Measurements from ENCODE around the gene PRSS56.

The PRSS56 gene

GRCh38 chr2:232539298-232540231, 19.4 kb downstream of the PRSS56 start, which contains the start of gene CHRNG:
TSS of gene CHRNG (plus strand) at chr2:232539692. CDS start at chr2:232539748, 56 bp downstream.
- Histone ChIP-seq H3K4me1 (ENCODE audit: insufficient read depth, low read length) (no peaks in the 10 kb centered on the region), H3K4me3 (ENCODE audit: low read length) (no peak within 1 kb of the TSS)

GRCh38 chr2:232540441-232541041, 20.4 kb downstream of the PRSS56 start:
- Histone ChIP-seq H3K9me3 (ENCODE audit: low read length) (peaks cover 3% of the 10 kb centered on the region), H2AFZ (ENCODE audit: low read depth, low read length) (no peak overlapping the region), H3K36me3 (ENCODE audit: insufficient read depth, low read length) (peaks cover 3% of the 10 kb centered on the region), H3K4me1 (ENCODE audit: insufficient read depth, low read length) (no peaks in the 10 kb centered on the region), H3K4me3 (ENCODE audit: low read length) (no peak overlapping the region), H3K27me3 (ENCODE audit: insufficient read depth, low read length) (no peaks in the 10 kb centered on the region)

More at GRCh38 chr2:232539298-232540231, 19.4 kb downstream of the PRSS56 start, which contains the start of gene CHRNG:
- H2AFZ ChIP-seq (ENCODE audit: low read depth, low read length) = no peak within 1 kb of the TSS
- no peaks in the 10 kb centered on the region for H3K36me3 ChIP-seq (ENCODE audit: insufficient read depth, low read length)
- peaks cover 3% of the 10 kb centered on the region for H3K9me3 ChIP-seq (ENCODE audit: low read length)
- no peaks in the 10 kb centered on the region for H3K27me3 ChIP-seq (ENCODE audit: insufficient read depth, low read length)

GRCh38 chr2:232541195-232541960, 21.2 kb downstream of the PRSS56 start:
- Histone ChIP-seq H3K4me1 (ENCODE audit: insufficient read depth, low read length) (no peaks in the 10 kb centered on the region), H3K36me3 (ENCODE audit: insufficient read depth, low read length) (peaks cover 8% of the 10 kb centered on the region), H2AFZ (ENCODE audit: low read depth, low read length) (no peak overlapping the region), H3K9me3 (ENCODE audit: low read length) (peaks cover 4% of the 10 kb centered on the region), H3K4me3 (ENCODE audit: low read length) (no peak overlapping the region), H3K27me3 (ENCODE audit: insufficient read depth, low read length) (no peaks in the 10 kb centered on the region)

GRCh38 chr2:232541961-232542714, 21.9 kb downstream of the PRSS56 start:
- Histone ChIP-seq H3K4me1 (ENCODE audit: insufficient read depth, low read length) (no peaks in the 10 kb centered on the region), H3K36me3 (ENCODE audit: insufficient read depth, low read length) (peaks cover 16% of the 10 kb centered on the region), H2AFZ (ENCODE audit: low read depth, low read length) (no peak overlapping the region), H3K4me3 (ENCODE audit: low read length) (no peak overlapping the region), H3K27me3 (ENCODE audit: insufficient read depth, low read length) (no peaks in the 10 kb centered on the region), H3K9me3 (ENCODE audit: low read length) (peaks cover 9% of the 10 kb centered on the region)

- H3K4me3 ChIP-seq (ENCODE audit: low read length) = no peak overlapping the region
- H2AFZ ChIP-seq (ENCODE audit: low read depth, low read length) = no peak overlapping the region
- H3K27me3 ChIP-seq (ENCODE audit: insufficient read depth, low read length) = no peaks in the 10 kb centered on the region
- peaks cover 14% of the 10 kb centered on the region for H3K9me3 ChIP-seq (ENCODE audit: low read length)
- no peaks in the 10 kb centered on the region for H3K4me1 ChIP-seq (ENCODE audit: insufficient read depth, low read length)
- H3K36me3 ChIP-seq (ENCODE audit: insufficient read depth, low read length) = peaks cover 22% of the 10 kb centered on the region
These were observed 22.7 kb downstream of the PRSS56 start for GRCh38 chr2:232542715-232543467.

GRCh38 chr2:232543491-232543890, 23.3 kb downstream of the PRSS56 start:
- Histone ChIP-seq H3K9me3 (ENCODE audit: low read length) (peaks cover 16% of the 10 kb centered on the region), H3K27me3 (ENCODE audit: insufficient read depth, low read length) (no peaks in the 10 kb centered on the region), H3K4me3 (ENCODE audit: low read length) (no peak overlapping the region), H3K4me1 (ENCODE audit: insufficient read depth, low read length) (no peaks in the 10 kb centered on the region), H3K36me3 (ENCODE audit: insufficient read depth, low read length) (peaks cover 22% of the 10 kb centered on the region), H2AFZ (ENCODE audit: low read depth, low read length) (no peak overlapping the region)

GRCh38 chr2:232543928-232544631, 23.9 kb downstream of the PRSS56 start:
- H3K9me3 ChIP-seq (ENCODE audit: low read length) = peaks cover 18% of the 10 kb centered on the region
- no peak overlapping the region for H3K4me3 ChIP-seq (ENCODE audit: low read length)
- no peaks in the 10 kb centered on the region for H3K27me3 ChIP-seq (ENCODE audit: insufficient read depth, low read length)
- H2AFZ ChIP-seq (ENCODE audit: low read depth, low read length) = no peak overlapping the region
- no peaks in the 10 kb centered on the region for H3K4me1 ChIP-seq (ENCODE audit: insufficient read depth, low read length)
- peaks cover 22% of the 10 kb centered on the region for H3K36me3 ChIP-seq (ENCODE audit: insufficient read depth, low read length)

GRCh38 chr2:232544674-232545073, 24.5 kb downstream of the PRSS56 start:
- H3K4me1 ChIP-seq (ENCODE audit: insufficient read depth, low read length) = no peaks in the 10 kb centered on the region
- H3K36me3 ChIP-seq (ENCODE audit: insufficient read depth, low read length) = peaks cover 22% of the 10 kb centered on the region
- no peak overlapping the region for H2AFZ ChIP-seq (ENCODE audit: low read depth, low read length)
- no peaks in the 10 kb centered on the region for H3K27me3 ChIP-seq (ENCODE audit: insufficient read depth, low read length)
- no peak overlapping the region for H3K4me3 ChIP-seq (ENCODE audit: low read length)
- H3K9me3 ChIP-seq (ENCODE audit: low read length) = peaks cover 18% of the 10 kb centered on the region

- Histone ChIP-seq H3K9me3 (ENCODE audit: low read length) (peaks cover 18% of the 10 kb centered on the region), H3K4me3 (ENCODE audit: low read length) (no peak overlapping the region)
These were observed 25.6 kb downstream of the PRSS56 start for GRCh38 chr2:232545511-232546375.

GRCh38 chr2:232547991-232548390, 27.8 kb downstream of the PRSS56 start:
- H3K27me3 ChIP-seq (ENCODE audit: insufficient read depth, low read length) = no peaks in the 10 kb centered on the region
- H3K4me3 ChIP-seq (ENCODE audit: low read length) = no peak overlapping the region
- peaks cover 9% of the 10 kb centered on the region for H3K4me1 ChIP-seq (ENCODE audit: insufficient read depth, low read length)
- H3K9me3 ChIP-seq (ENCODE audit: low read length) = peaks cover 18% of the 10 kb centered on the region
- no peak overlapping the region for H2AFZ ChIP-seq (ENCODE audit: low read depth, low read length)
- peaks cover 27% of the 10 kb centered on the region for H3K36me3 ChIP-seq (ENCODE audit: insufficient read depth, low read length)

More at GRCh38 chr2:232545511-232546375, 25.6 kb downstream of the PRSS56 start:
- no peaks in the 10 kb centered on the region for H3K4me1 ChIP-seq (ENCODE audit: insufficient read depth, low read length)
- peaks cover 22% of the 10 kb centered on the region for H3K36me3 ChIP-seq (ENCODE audit: insufficient read depth, low read length)
- no peak overlapping the region for H2AFZ ChIP-seq (ENCODE audit: low read depth, low read length)
- H3K27me3 ChIP-seq (ENCODE audit: insufficient read depth, low read length) = no peaks in the 10 kb centered on the region
